Measurements from ENCODE around the gene YEATS2.

DNA sequence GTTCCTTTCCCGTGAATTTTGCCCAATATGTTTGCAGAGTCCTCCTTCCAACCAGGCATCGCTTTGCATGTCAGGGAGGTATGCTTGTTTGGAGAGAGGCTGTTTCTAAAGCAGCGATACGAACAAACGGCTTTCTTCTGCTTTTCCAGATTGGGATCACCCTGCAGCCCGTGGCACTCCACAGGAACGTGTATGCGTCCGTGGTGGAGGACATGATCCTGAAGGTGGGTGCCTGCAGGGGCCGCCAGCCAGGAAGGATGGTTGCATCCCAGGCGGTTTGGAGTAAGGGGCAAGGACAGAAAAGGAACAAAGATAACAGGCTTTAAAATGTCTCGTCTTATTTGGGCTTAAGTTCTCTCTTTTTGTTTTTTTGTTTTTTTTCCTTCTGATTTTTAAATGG is 110.3 kb downstream of the YEATS2 start:
- TF ChIP-seq, protein P1, sequence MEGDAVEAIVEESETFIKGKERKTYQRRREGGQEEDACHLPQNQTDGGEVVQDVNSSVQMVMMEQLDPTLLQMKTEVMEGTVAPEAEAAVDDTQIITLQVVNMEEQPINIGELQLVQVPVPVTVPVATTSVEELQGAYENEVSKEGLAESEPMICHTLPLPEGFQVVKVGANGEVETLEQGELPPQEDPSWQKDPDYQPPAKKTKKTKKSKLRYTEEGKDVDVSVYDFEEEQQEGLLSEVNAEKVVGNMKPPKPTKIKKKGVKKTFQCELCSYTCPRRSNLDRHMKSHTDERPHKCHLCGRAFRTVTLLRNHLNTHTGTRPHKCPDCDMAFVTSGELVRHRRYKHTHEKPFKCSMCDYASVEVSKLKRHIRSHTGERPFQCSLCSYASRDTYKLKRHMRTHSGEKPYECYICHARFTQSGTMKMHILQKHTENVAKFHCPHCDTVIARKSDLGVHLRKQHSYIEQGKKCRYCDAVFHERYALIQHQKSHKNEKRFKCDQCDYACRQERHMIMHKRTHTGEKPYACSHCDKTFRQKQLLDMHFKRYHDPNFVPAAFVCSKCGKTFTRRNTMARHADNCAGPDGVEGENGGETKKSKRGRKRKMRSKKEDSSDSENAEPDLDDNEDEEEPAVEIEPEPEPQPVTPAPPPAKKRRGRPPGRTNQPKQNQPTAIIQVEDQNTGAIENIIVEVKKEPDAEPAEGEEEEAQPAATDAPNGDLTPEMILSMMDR (IDR thresholded peaks at IDR 0.05; ENCODE audit: insufficient read depth, low read length), result no peak
- TF ChIP-seq, protein P2, sequence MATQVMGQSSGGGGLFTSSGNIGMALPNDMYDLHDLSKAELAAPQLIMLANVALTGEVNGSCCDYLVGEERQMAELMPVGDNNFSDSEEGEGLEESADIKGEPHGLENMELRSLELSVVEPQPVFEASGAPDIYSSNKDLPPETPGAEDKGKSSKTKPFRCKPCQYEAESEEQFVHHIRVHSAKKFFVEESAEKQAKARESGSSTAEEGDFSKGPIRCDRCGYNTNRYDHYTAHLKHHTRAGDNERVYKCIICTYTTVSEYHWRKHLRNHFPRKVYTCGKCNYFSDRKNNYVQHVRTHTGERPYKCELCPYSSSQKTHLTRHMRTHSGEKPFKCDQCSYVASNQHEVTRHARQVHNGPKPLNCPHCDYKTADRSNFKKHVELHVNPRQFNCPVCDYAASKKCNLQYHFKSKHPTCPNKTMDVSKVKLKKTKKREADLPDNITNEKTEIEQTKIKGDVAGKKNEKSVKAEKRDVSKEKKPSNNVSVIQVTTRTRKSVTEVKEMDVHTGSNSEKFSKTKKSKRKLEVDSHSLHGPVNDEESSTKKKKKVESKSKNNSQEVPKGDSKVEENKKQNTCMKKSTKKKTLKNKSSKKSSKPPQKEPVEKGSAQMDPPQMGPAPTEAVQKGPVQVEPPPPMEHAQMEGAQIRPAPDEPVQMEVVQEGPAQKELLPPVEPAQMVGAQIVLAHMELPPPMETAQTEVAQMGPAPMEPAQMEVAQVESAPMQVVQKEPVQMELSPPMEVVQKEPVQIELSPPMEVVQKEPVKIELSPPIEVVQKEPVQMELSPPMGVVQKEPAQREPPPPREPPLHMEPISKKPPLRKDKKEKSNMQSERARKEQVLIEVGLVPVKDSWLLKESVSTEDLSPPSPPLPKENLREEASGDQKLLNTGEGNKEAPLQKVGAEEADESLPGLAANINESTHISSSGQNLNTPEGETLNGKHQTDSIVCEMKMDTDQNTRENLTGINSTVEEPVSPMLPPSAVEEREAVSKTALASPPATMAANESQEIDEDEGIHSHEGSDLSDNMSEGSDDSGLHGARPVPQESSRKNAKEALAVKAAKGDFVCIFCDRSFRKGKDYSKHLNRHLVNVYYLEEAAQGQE (IDR thresholded peaks at IDR 0.05; ENCODE audit: insufficient replicate concordance, low read depth), result no peak
